Renal cortical epithelial cell (primary cell): ENCODE data around the gene STARD3NL. TPM values are rescaled to one million over a fixed set of nuclear protein-coding genes. Genes with fewer than 3 reads are reported as not detected.
"Not testable (repeated sequence)": the region's sequence is repeated elsewhere in the genome, so short reads cannot be mapped to it uniquely, and the experiment has no call there.

Source experiments
- DNase-seq: peaks from one replicate; pipeline ENCODE4 v3.0.0-alpha.2; 2011; ENCODE audit warnings: low read depth
- total RNA-seq: library from RNA; depleted of rRNA; stranded (reverse); fragments of >200 nt; gene quantifications from 2 replicates; pipeline ENCODE4 v1.2.3, GENCODE V29; 2014

The STARD3NL gene
- 94.6 and 124 TPM in 2 replicates for total RNA-seq

- peak; percentile 100 for DNase-seq
Measured at GRCh38 chr7:38178004-38178694, at the start of gene STARD3NL. STARD3NL (plus strand) TSS chr7:38178245; CDS start chr7:38207505, 29,260 bp downstream.

GRCh38 chr7:38129162-38129561 lies 48.9 kb upstream of the STARD3NL start:
- no peak for DNase-seq

GRCh38 chr7:38129579-38129978 lies 48.5 kb upstream of the STARD3NL start:
- no peak for DNase-seq

- DNase-seq: no peak
Measured at GRCh38 chr7:38138171-38138570, 39.9 kb upstream of the STARD3NL start.

- no peak for DNase-seq
Measured at GRCh38 chr7:38141187-38141586, 36.9 kb upstream of the STARD3NL start.

- no peak for DNase-seq
Measured at GRCh38 chr7:38142736-38143135, 35.3 kb upstream of the STARD3NL start.

GRCh38 chr7:38147005-38147404 lies 31.0 kb upstream of the STARD3NL start:
- DNase-seq: peak; percentile 44

- no peak for DNase-seq
Measured at GRCh38 chr7:38151556-38151955, 26.5 kb upstream of the STARD3NL start.

- no peak for DNase-seq
Measured at GRCh38 chr7:38153515-38153914, 24.5 kb upstream of the STARD3NL start.

- DNase-seq: no peak
Measured at GRCh38 chr7:38154278-38154677, 23.8 kb upstream of the STARD3NL start.

- DNase-seq: no peak
Measured at GRCh38 chr7:38160003-38160571, 18.0 kb upstream of the STARD3NL start.

- no peak for DNase-seq
Measured at GRCh38 chr7:38162036-38162435, 16.0 kb upstream of the STARD3NL start.

- DNase-seq: no peak
Measured at GRCh38 chr7:38163671-38164070, 14.4 kb upstream of the STARD3NL start.

- DNase-seq: no peak
Measured at GRCh38 chr7:38168890-38169570, 9.0 kb upstream of the STARD3NL start.

GRCh38 chr7:38169847-38170246 lies 8.2 kb upstream of the STARD3NL start:
- peak; percentile 87 for DNase-seq

GRCh38 chr7:38171623-38172391 lies 6.2 kb upstream of the STARD3NL start:
- no peak for DNase-seq

- not testable (repeated sequence) for DNase-seq
Measured at GRCh38 chr7:38175547-38175946, 2.5 kb upstream of the STARD3NL start.

GRCh38 chr7:38177621-38178003 lies 433 bp upstream of the STARD3NL start:
- DNase-seq: no peak

- peak; percentile 82 for DNase-seq
Measured at GRCh38 chr7:38178695-38179344, 775 bp downstream of the STARD3NL start.

- no peak for DNase-seq
Measured at GRCh38 chr7:38179776-38180226, 1.8 kb downstream of the STARD3NL start.

- no peak for DNase-seq
Measured at GRCh38 chr7:38181111-38181510, 3.1 kb downstream of the STARD3NL start.

GRCh38 chr7:38182450-38182849 lies 4.4 kb downstream of the STARD3NL start:
- no peak for DNase-seq
